Retinal pigment epithelial cell (primary cell): ENCODE measurements around the gene HOATZ.
A peak's percentile ranks its signal among the peaks of the same experiment; 100 is the strongest.

Experiments used
- DNase-seq: peaks from one replicate; pipeline ENCODE4 v3.0.0-alpha.2; 2010; ENCODE audit warnings: low read depth
- H3K4me3 ChIP-seq: 2 replicates; pipeline ENCODE4 v1.5.1; 2011; ENCODE audit warnings: mild to moderate bottlenecking, low read length, control low read depth, moderate library complexity
- CTCF ChIP-seq: conservative IDR thresholded peaks from 2 replicates; pipeline ENCODE4 v1.5.1; 2011; ENCODE audit warnings: low read depth, low read length, control low read depth, inconsistent platforms

Gene HOATZ

GRCh38 chr11:111537336-111537860, 22.8 kb downstream of the HOATZ start:
- DNase-seq = no peak
- no peak for TF ChIP-seq CTCF
- no peak overlapping the region for H3K4me3 ChIP-seq

- no peak for TF ChIP-seq CTCF
- no peak overlapping the region for H3K4me3 ChIP-seq
- DNase-seq = no peak
Observed at GRCh38 chr11:111538407-111539114, 24.0 kb downstream of the HOATZ start.

GRCh38 chr11:111539426-111540113, 25.0 kb downstream of the HOATZ start:
- TF ChIP-seq CTCF = no peak

GRCh38 chr11:111540114-111540936, 25.7 kb downstream of the HOATZ start, which contains the start of gene LAYN:
Gene LAYN, plus strand, starts transcription at chr11:111540720. Its CDS starts 124 bp downstream, at chr11:111540844.
- TF ChIP-seq CTCF = no peak
- DNase-seq = no peak
- peak within 1 kb of the TSS; percentile 71 for H3K4me3 ChIP-seq

More at GRCh38 chr11:111539426-111540113, 25.0 kb downstream of the HOATZ start:
- peak overlapping the region; percentile 71 for H3K4me3 ChIP-seq
- no peak for DNase-seq

- peak overlapping the region; percentile 71 for H3K4me3 ChIP-seq
- DNase-seq = no peak
- TF ChIP-seq CTCF = no peak
Observed at GRCh38 chr11:111540937-111541253, 26.3 kb downstream of the HOATZ start.

- TF ChIP-seq CTCF = no peak
- H3K4me3 ChIP-seq = peak overlapping the region; percentile 71
- DNase-seq = no peak
Observed at GRCh38 chr11:111541254-111542061, 26.9 kb downstream of the HOATZ start.
